CD14-positive monocyte (primary cell): Measurements from ENCODE around the gene SATB2. TPM values are rescaled to one million over a fixed set of nuclear protein-coding genes. Genes with fewer than 3 reads are reported as not detected.

Experiments
- DNase-seq, 3 donors: peaks; one replicate each; pipeline ENCODE4 v3.0.0-alpha.2; 2011 to 2022
- H2AFZ ChIP-seq: 2 replicates; pipeline ENCODE4 v1.6.0; 2012; ENCODE audit warnings: mild to moderate bottlenecking, low read depth, low read length, inconsistent platforms; ENCODE audit not compliant: insufficient read depth, poor library complexity, severe bottlenecking
- H3K27ac ChIP-seq, 2 donors: 1 replicate in 1 of 2; 2 replicates in 1 of 2; pipeline ENCODE4 v1.5.1; 2012 to 2013; ENCODE audit warnings: low read length in 2 of 2, control low read depth in 1 of 2, inconsistent platforms in 1 of 2, low read depth in 1 of 2, mild to moderate bottlenecking in 1 of 2
- H3K27me3 ChIP-seq, 2 donors: one replicate each; pipeline versions ENCODE4 v1.6.0 to v1.6.1; 2011 to 2013; ENCODE audit warnings: low read length in 2 of 2; ENCODE audit not compliant: control insufficient read depth in 2 of 2, insufficient read depth in 2 of 2
- H3K36me3 ChIP-seq, 2 donors: replicated peaks in 1 of 2; 1 replicate in 1 of 2; 2 replicates in 1 of 2; pipeline versions ENCODE4 v1.5.1 to v1.6.1; 2012 to 2013; ENCODE audit warnings: low read length in 2 of 2, control low read depth in 1 of 2, inconsistent platforms in 1 of 2, mild to moderate bottlenecking in 1 of 2; ENCODE audit not compliant: insufficient read depth in 2 of 2, control insufficient read depth in 1 of 2
- H3K4me1 ChIP-seq, 2 donors: 1 replicate in 1 of 2; 2 replicates in 1 of 2; pipeline versions ENCODE4 v1.5.1 to v1.6.1; 2012 to 2013; ENCODE audit warnings: low read length in 2 of 2, control low read depth in 1 of 2, inconsistent platforms in 1 of 2, mild to moderate bottlenecking in 1 of 2, moderate library complexity in 1 of 2; ENCODE audit not compliant: insufficient read depth in 2 of 2, control insufficient read depth in 1 of 2
- H3K4me2 ChIP-seq: replicated peaks from 2 replicates; pipeline ENCODE3; 2012; ENCODE audit warnings: low read length, moderate library complexity, mild to moderate bottlenecking; ENCODE audit not compliant: poor library complexity, severe bottlenecking; ENCODE audit errors: extremely low read depth
- H3K4me3 ChIP-seq, 3 experiments: fragments of 200-600 bp in 1 of 3; sonication (generic) in 1 of 3; replicated peaks in 1 of 3; 1 replicate in 2 of 3; 2 replicates in 1 of 3; pipeline ENCODE4 v1.5.1; 2011 to 2013; ENCODE audit warnings: low read length in 3 of 3, mild to moderate bottlenecking in 3 of 3, control low read depth in 2 of 3, low read depth in 2 of 3, inconsistent platforms in 1 of 3, moderate library complexity in 1 of 3
- H3K79me2 ChIP-seq: 2 replicates; pipeline ENCODE4 v1.6.0; 2012; ENCODE audit warnings: mild to moderate bottlenecking, control low read depth, inconsistent platforms, low read length, moderate library complexity; ENCODE audit not compliant: insufficient read depth
- H3K9ac ChIP-seq: 2 replicates; pipeline ENCODE4 v1.6.0; 2017; ENCODE audit warnings: low read length, mild to moderate bottlenecking; ENCODE audit not compliant: insufficient read depth, poor library complexity, severe bottlenecking
- H3K9me3 ChIP-seq, 2 donors: replicated peaks in 1 of 2; 1 replicate in 1 of 2; 2 replicates in 1 of 2; pipeline versions ENCODE4 v1.5.1 to v1.6.1; 2012 to 2013; ENCODE audit warnings: low read length in 2 of 2, control low read depth in 1 of 2; ENCODE audit not compliant: control insufficient read depth in 1 of 2, insufficient read depth in 1 of 2
- H4K20me1 ChIP-seq: 2 replicates; pipeline ENCODE4 v1.6.0; 2012; ENCODE audit warnings: mild to moderate bottlenecking, low read length, control low read depth, moderate library complexity; ENCODE audit not compliant: insufficient read depth
- H3K27ac Mint-ChIP-seq, 7 donors: one replicate each; pipeline ENCODE4 v1.8.0; 2020; ENCODE audit warnings: mild to moderate bottlenecking in 7 of 7, mixed read lengths in 7 of 7, moderate library complexity in 6 of 7, inconsistent platforms in 2 of 7
- H3K27me3 Mint-ChIP-seq, 3 donors: one replicate each; pipeline ENCODE4 v1.8.0; 2021 to 2022; ENCODE audit warnings: low read depth in 3 of 3, mild to moderate bottlenecking in 3 of 3, mixed read lengths in 3 of 3, moderate library complexity in 3 of 3, inconsistent platforms in 1 of 3
- H3K36me3 Mint-ChIP-seq, 2 donors: one replicate each; pipeline ENCODE4 v1.8.0; 2020; ENCODE audit warnings: mixed read lengths in 2 of 2, inconsistent platforms in 1 of 2, mild to moderate bottlenecking in 1 of 2
- H3K4me1 Mint-ChIP-seq: one replicate; pipeline ENCODE4 v1.8.0; 2020; ENCODE audit warnings: mild to moderate bottlenecking, mixed read lengths
- H3K4me3 Mint-ChIP-seq, 2 donors: one replicate each; pipeline ENCODE4 v1.8.0; 2020; ENCODE audit warnings: mild to moderate bottlenecking in 2 of 2, mixed read lengths in 2 of 2, moderate library complexity in 1 of 2
- H3K9me3 Mint-ChIP-seq, 7 donors: one replicate each; pipeline ENCODE4 v1.8.0; 2020 to 2022; ENCODE audit warnings: mixed read lengths in 7 of 7, mild to moderate bottlenecking in 6 of 7, moderate library complexity in 6 of 7, inconsistent platforms in 2 of 7
- CTCF ChIP-seq: fragments of 200-600 bp; IDR thresholded peaks from one replicate; pipeline ENCODE4 v1.8.0; 2022; ENCODE audit warnings: antibody characterized with exemption, mild to moderate bottlenecking
- WGBS: methylation state at CpG from one replicate; pipeline ENCODE4 v1.1.5; 2013; ENCODE audit warnings: missing lambda C conversion rate; ENCODE audit not compliant: insufficient coverage; 5-methylcytosine and 5-hydroxymethylcytosine counted together
- intact Hi-C, 2 donors: fragments of 100-400 bp; cut with micrococcal nuclease; formaldehyde crosslinking; loops; one replicate each; pipeline versions ENCODE4 v1.15.0 to v1.15.1; 2023
- polyA plus RNA-seq, 3 donors: library from polyadenylated mRNA; depleted of rRNA in 1 of 3; unstranded in 2 of 3; stranded (reverse) in 1 of 3; fragments of 300-500 nt in 2 of 3; fragments of >200 nt in 1 of 3; fragmentation: Illumina TruSeq in 2 of 3; gene quantifications; 1 replicate in 2 of 3; 2 replicates in 1 of 3; pipeline ENCODE4 v1.2.3, GENCODE V29; 2012 to 2021

Gene SATB2
- polyA plus RNA-seq, 3 donors, result 0.13 to 0.69 (median 0.14) TPM

GRCh38 chr2:199329466-199329865 is 128.3 kb downstream of the SATB2 start:
- no peak for TF ChIP-seq CTCF
- Mint-ChIP-seq H3K27me3 (peaks cover 0 to 2% (median 0%) of the 10 kb centered on the region in 3 donors), H3K36me3 (no peaks in the 10 kb centered on the region), H3K4me3 (no peak overlapping the region), H3K9me3 (peaks cover 0 to 2% (median 0%) of the 10 kb centered on the region in 7 donors), H3K27ac (no peak overlapping the region), H3K4me1 (no peaks in the 10 kb centered on the region)
- Histone ChIP-seq H3K9ac (no peak overlapping the region), H3K9me3 (no peaks in the 10 kb centered on the region), H2AFZ (no peak overlapping the region), H3K4me3 (no peak overlapping the region), H4K20me1 (no peaks in the 10 kb centered on the region), H3K4me1 (no peaks in the 10 kb centered on the region), H3K36me3 (no peaks in the 10 kb centered on the region), H3K4me2 (no peak overlapping the region), H3K27ac (no peak overlapping the region), H3K27me3 (no peaks in the 10 kb centered on the region), H3K79me2 (no peaks in the 10 kb centered on the region)
- no peak for DNase-seq
- intact Hi-C loops, result no loop called here
- WGBS, result 90% methylated on average over 2 of the region's 5 CpGs

GRCh38 chr2:199329031-199329430 is 128.7 kb downstream of the SATB2 start:
- H4K20me1 ChIP-seq, result no peaks in the 10 kb centered on the region
- no peak overlapping the region for H3K27ac Mint-ChIP-seq
- no peaks in the 10 kb centered on the region for H3K9me3 ChIP-seq
- no peak overlapping the region for H3K4me3 ChIP-seq
- H3K36me3 Mint-ChIP-seq, result no peaks in the 10 kb centered on the region
- TF ChIP-seq CTCF, result no peak
- H2AFZ ChIP-seq, result no peak overlapping the region
- intact Hi-C loops, result no loop called here
- peaks cover 0 to 2% (median 0%) of the 10 kb centered on the region in 3 donors for H3K27me3 Mint-ChIP-seq
- H3K79me2 ChIP-seq, result no peaks in the 10 kb centered on the region
- H3K4me2 ChIP-seq, result no peak overlapping the region
- no peaks in the 10 kb centered on the region for H3K4me1 Mint-ChIP-seq
- H3K4me3 Mint-ChIP-seq, result no peak overlapping the region
- H3K27me3 ChIP-seq, result no peaks in the 10 kb centered on the region
- DNase-seq, result no peak
- 80% methylated on average over 1 of the region's 4 CpGs for WGBS
- no peak overlapping the region for H3K9ac ChIP-seq
- H3K36me3 ChIP-seq, result no peaks in the 10 kb centered on the region
- H3K4me1 ChIP-seq, result no peaks in the 10 kb centered on the region
- no peak overlapping the region for H3K27ac ChIP-seq
- peaks cover 0 to 2% (median 0%) of the 10 kb centered on the region in 7 donors for H3K9me3 Mint-ChIP-seq
